ENCODE data around the gene DEPDC5.

Gene DEPDC5

DNA sequence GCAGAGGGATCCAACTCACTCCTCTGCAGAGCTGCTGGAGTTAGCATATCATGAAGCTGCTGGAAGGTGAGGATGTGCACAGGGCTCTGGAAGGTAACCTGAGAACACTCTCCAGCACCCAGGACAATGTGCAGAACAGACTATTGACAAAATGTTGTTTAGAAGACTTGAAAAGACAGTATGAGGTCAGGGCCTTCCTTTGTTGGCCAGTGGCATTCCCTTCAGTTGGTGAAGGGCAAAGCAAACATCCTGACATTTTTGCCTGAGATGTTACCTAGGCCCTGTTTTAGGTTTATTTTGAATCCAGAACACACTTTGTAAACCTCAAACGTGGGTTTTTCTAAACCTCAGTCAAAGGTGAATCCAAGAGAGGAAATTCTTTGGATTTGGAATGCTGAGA lies 67.8 kb downstream of the DEPDC5 start:
- Histone ChIP-seq H3K27ac (replicated peaks) (no peak overlapping the region), H3K4me3 (replicated peaks; ENCODE audit: insufficient read depth, low read length) (no peak overlapping the region), H3K27me3 (ENCODE audit: insufficient read depth, poor library complexity, severe bottlenecking) (no peaks in the 10 kb centered on the region)
- TF ChIP-seq GABPA (IDR thresholded peaks at IDR 0.05; ENCODE audit: low read depth): no peak
- TF ChIP-seq, protein P1, sequence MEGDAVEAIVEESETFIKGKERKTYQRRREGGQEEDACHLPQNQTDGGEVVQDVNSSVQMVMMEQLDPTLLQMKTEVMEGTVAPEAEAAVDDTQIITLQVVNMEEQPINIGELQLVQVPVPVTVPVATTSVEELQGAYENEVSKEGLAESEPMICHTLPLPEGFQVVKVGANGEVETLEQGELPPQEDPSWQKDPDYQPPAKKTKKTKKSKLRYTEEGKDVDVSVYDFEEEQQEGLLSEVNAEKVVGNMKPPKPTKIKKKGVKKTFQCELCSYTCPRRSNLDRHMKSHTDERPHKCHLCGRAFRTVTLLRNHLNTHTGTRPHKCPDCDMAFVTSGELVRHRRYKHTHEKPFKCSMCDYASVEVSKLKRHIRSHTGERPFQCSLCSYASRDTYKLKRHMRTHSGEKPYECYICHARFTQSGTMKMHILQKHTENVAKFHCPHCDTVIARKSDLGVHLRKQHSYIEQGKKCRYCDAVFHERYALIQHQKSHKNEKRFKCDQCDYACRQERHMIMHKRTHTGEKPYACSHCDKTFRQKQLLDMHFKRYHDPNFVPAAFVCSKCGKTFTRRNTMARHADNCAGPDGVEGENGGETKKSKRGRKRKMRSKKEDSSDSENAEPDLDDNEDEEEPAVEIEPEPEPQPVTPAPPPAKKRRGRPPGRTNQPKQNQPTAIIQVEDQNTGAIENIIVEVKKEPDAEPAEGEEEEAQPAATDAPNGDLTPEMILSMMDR (IDR thresholded peaks at IDR 0.05; ENCODE audit: insufficient read depth, low read length): no peak
- TF ChIP-seq SPI1 (IDR thresholded peaks at IDR 0.05; ENCODE audit: borderline replicate concordance, low read depth): no peak
- TF ChIP-seq POLR2AphosphoS5 (IDR thresholded peaks at IDR 0.05; ENCODE audit: low read depth): no peak
- TF ChIP-seq, protein P2, sequence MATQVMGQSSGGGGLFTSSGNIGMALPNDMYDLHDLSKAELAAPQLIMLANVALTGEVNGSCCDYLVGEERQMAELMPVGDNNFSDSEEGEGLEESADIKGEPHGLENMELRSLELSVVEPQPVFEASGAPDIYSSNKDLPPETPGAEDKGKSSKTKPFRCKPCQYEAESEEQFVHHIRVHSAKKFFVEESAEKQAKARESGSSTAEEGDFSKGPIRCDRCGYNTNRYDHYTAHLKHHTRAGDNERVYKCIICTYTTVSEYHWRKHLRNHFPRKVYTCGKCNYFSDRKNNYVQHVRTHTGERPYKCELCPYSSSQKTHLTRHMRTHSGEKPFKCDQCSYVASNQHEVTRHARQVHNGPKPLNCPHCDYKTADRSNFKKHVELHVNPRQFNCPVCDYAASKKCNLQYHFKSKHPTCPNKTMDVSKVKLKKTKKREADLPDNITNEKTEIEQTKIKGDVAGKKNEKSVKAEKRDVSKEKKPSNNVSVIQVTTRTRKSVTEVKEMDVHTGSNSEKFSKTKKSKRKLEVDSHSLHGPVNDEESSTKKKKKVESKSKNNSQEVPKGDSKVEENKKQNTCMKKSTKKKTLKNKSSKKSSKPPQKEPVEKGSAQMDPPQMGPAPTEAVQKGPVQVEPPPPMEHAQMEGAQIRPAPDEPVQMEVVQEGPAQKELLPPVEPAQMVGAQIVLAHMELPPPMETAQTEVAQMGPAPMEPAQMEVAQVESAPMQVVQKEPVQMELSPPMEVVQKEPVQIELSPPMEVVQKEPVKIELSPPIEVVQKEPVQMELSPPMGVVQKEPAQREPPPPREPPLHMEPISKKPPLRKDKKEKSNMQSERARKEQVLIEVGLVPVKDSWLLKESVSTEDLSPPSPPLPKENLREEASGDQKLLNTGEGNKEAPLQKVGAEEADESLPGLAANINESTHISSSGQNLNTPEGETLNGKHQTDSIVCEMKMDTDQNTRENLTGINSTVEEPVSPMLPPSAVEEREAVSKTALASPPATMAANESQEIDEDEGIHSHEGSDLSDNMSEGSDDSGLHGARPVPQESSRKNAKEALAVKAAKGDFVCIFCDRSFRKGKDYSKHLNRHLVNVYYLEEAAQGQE (IDR thresholded peaks at IDR 0.05; ENCODE audit: insufficient replicate concordance, low read depth): no peak
- DNase-seq (ENCODE audit: low read depth in 1 of 2, low spot score in 1 of 2): no peak

DNA sequence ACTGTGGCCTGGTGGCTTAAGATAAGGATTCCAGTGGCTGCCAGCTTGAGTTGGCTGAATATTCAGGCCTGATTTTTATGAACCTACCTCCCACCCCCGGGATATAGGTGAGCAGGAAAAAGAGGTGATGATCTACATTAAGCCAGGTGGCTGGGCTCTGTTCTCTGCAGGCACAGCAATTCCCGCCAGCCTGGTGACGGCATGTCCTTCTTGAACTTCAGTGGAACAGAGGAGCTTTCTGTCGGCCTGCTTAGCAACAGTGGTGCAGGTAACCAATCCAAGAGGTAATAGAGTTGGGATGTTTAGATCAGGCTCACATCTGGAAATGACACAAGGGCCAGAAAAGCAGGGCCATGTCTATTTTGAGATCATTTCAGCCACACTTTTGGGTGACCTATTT lies 68.7 kb downstream of the DEPDC5 start:
- no peaks in the 10 kb centered on the region for H3K27me3 ChIP-seq (ENCODE audit: insufficient read depth, poor library complexity, severe bottlenecking)
- H3K4me3 ChIP-seq (replicated peaks; ENCODE audit: insufficient read depth, low read length): no peak overlapping the region
- TF ChIP-seq, protein P1 (IDR thresholded peaks at IDR 0.05; ENCODE audit: insufficient read depth, low read length): no peak
- TF ChIP-seq, protein P2 (IDR thresholded peaks at IDR 0.05; ENCODE audit: insufficient replicate concordance, low read depth): no peak
- no peak overlapping the region for H3K27ac ChIP-seq (replicated peaks)
- DNase-seq (ENCODE audit: low read depth in 1 of 2, low spot score in 1 of 2): no peak

DNA sequence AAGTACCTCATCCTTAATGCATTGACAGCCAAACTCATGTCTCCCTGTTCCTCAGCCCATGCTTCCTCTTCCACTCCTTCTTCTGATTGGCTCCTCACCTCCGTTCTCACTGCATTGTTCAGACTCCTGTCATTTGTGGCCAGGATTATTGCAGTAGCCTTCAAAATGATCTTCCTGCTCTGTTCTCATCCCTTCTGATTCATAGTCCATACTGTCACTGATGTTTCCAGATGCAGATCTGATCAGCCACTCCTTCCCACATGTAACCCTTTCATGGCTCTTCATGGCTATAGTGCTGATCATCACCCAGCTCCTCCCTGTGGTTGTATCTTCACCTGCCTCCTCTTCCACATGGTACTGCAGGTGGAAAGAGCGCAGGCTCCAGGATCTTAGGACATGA lies 71.7 kb downstream of the DEPDC5 start:
- no peak for DNase-seq (ENCODE audit: low read depth in 1 of 2, low spot score in 1 of 2)
- TF ChIP-seq GABPA (IDR thresholded peaks at IDR 0.05; ENCODE audit: low read depth) (no peak), SPI1 (IDR thresholded peaks at IDR 0.05; ENCODE audit: borderline replicate concordance, low read depth) (no peak), POLR2AphosphoS5 (IDR thresholded peaks at IDR 0.05; ENCODE audit: low read depth) (no peak)
- TF ChIP-seq, protein P1 (IDR thresholded peaks at IDR 0.05; ENCODE audit: insufficient read depth, low read length): no peak
- no peak overlapping the region for H3K27ac ChIP-seq (replicated peaks)
- H3K27me3 ChIP-seq (ENCODE audit: insufficient read depth, poor library complexity, severe bottlenecking): no peaks in the 10 kb centered on the region
- no peak overlapping the region for H3K4me3 ChIP-seq (replicated peaks; ENCODE audit: insufficient read depth, low read length)

DNA sequence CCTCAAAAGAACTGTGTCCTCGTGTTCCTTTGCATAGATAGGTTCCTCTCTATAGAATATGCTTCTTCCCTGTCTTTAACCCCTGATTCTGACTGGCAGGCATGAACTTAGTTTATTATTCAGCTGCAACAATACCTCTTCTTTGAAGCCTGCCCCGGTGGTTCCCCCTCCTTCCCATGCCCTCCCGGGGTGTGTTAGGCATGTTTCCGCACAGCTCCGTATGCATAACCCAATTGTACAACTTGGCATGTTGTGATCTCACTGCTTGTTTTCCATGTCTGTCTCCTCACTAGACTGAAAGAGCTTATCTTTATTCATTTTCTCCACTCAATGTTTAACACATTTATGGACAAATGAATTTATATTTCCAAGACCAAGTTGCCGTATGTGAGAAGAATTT lies 72.6 kb downstream of the DEPDC5 start:
- no peak overlapping the region for H3K4me3 ChIP-seq (replicated peaks; ENCODE audit: insufficient read depth, low read length)
- DNase-seq (ENCODE audit: low read depth in 1 of 2, low spot score in 1 of 2): no peak
- TF ChIP-seq, protein P1 (IDR thresholded peaks at IDR 0.05; ENCODE audit: insufficient read depth, low read length): no peak
- no peak for TF ChIP-seq POLR2AphosphoS5 (IDR thresholded peaks at IDR 0.05; ENCODE audit: low read depth)
- TF ChIP-seq SPI1 (IDR thresholded peaks at IDR 0.05; ENCODE audit: borderline replicate concordance, low read depth): no peak
- TF ChIP-seq GABPA (IDR thresholded peaks at IDR 0.05; ENCODE audit: low read depth): no peak
- TF ChIP-seq, protein P2 (IDR thresholded peaks at IDR 0.05; ENCODE audit: insufficient replicate concordance, low read depth): no peak
- no peak overlapping the region for H3K27ac ChIP-seq (replicated peaks)
- H3K27me3 ChIP-seq (ENCODE audit: insufficient read depth, poor library complexity, severe bottlenecking): no peaks in the 10 kb centered on the region
